ENCODE data around the gene ILK.

DNA sequence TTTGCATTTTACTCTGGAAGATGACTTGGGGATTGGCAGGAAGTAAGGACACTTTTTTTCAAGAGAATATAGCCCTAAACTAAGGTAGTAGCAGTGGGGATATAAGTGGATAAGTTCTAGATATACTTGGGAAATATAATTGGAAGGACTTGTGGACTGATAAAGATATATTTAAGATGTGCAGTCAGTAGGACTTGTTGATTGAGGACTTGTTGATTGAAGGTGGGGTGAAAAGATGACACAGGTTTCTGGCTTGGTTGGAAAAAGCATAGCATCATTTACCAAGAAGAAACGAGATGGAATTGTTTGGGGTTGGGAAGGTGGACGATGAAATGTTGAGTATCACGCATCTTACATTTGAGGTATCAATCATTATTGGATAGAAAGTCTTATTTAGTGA is 9.9 kb downstream of the ILK start:
- TF ChIP-seq, protein P1, sequence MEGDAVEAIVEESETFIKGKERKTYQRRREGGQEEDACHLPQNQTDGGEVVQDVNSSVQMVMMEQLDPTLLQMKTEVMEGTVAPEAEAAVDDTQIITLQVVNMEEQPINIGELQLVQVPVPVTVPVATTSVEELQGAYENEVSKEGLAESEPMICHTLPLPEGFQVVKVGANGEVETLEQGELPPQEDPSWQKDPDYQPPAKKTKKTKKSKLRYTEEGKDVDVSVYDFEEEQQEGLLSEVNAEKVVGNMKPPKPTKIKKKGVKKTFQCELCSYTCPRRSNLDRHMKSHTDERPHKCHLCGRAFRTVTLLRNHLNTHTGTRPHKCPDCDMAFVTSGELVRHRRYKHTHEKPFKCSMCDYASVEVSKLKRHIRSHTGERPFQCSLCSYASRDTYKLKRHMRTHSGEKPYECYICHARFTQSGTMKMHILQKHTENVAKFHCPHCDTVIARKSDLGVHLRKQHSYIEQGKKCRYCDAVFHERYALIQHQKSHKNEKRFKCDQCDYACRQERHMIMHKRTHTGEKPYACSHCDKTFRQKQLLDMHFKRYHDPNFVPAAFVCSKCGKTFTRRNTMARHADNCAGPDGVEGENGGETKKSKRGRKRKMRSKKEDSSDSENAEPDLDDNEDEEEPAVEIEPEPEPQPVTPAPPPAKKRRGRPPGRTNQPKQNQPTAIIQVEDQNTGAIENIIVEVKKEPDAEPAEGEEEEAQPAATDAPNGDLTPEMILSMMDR (IDR thresholded peaks at IDR 0.05), result no peak
- TF ChIP-seq POLR2A (IDR thresholded peaks at IDR 0.05), result no peak
- no peak for TF ChIP-seq EP300 (IDR thresholded peaks at IDR 0.05)

Measured in tibial nerve (tissue), 4 donors.